HL-60/S4 treated with phorbol 12-myristate 13-acetate at 8.2 ng/mL for 4 days and 3 days (cell line): ENCODE data around the gene TMX3.

ENCODE experiments used
- in situ Hi-C: fragments of 300-500 bp; cut with MboI; formaldehyde crosslinking; loops from 2 replicates; pipeline ENCODE4 v1.15.0; 2022; ENCODE audit warnings: low sequenced_read_pairs

TMX3 gene

DNA sequence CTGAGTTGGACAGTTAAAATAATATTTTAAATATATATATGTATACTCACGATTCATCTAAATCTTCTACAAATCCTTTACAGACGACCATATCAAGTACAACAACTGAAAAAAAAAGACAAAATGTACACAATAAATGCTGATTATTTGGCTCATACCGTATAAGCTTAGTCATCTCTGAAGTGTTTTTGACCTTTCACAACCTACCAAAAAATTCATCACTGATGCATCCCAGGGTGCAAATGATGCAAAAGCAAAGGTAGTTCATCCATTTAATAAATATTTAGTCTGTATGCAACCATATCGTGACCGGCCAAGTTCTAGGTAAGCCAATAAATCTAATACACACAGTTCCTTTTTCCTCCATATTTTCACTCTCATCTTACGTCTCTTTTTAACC lies 1.1 kb downstream of the TMX3 start:
- in situ Hi-C loops, result no loop called here

DNA sequence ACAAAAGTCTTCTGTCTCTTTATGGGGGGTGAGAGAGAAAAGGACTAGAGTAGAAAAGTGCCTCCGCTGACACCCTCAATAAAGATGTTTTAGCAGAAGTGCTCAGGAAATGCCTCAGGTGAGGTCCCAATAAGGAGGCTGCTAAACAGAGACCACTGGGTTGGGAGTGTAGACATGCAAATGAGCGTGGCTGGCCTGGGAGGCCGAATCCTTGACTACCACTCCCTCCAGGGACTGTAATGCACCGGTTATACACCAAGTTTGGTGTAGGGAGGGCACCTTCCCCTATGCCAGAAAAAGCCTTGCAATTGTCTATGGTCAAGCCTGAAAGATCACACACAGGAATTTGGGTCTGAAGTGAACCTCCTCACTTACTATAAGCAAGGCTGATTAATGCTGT lies 1.8 kb downstream of the TMX3 start:
- in situ Hi-C loops, result no loop called here

DNA sequence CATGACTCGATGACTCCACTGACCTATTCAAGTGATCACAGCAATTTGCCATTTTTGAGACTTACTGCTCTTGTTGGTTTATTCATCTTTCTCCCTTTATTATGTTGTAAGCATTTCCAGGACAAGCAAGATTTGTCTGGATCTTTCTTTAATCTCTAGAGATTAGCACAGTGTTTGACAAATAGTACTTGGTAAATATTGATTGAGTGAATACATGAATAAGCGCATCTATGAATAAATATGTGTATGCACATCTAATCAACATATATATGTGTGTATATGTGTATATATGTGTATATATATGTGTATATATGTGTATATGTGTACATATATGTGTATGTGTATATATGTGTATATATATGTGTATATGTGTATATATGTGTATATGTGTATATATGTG lies 7.3 kb downstream of the TMX3 start:
- in situ Hi-C loops, result no loop called here

DNA sequence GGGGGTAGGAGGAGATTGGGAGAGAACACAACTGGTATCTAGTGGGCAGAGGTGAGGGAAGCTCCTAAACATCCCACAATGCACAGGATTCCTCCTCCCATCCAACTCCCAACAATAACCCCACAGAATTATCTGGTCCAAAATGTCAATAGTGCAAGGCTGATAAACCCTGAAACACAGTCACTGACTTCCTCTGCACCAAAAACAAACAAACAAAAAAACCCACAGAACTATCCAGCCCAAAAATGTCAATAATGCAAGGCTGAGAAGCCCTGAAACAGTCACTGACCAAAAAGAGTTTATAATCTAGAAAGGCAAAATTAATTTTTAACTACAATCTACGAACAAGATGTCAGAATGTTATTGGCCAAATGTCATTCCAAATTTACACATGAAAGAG lies 9.8 kb downstream of the TMX3 start:
- in situ Hi-C loops, result no loop called here

DNA sequence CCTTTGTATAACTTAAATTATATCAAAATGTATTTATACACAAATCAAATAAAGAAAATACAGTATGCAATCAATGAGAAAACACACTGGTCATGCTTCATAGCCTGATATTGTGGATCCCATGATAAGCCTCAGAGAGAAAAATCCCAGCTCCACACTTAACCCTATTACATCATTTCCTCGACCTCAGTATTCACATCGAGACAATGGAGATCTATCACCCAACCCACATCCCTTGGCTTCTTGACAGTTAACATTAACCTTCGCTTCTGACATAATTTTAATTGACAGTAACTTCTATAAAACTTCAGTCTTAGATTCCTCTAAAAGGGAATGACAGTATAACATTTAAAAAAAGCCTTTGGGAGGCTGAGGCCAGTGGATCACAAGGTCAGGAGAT lies 11.6 kb downstream of the TMX3 start:
- in situ Hi-C loops, result no loop called here

DNA sequence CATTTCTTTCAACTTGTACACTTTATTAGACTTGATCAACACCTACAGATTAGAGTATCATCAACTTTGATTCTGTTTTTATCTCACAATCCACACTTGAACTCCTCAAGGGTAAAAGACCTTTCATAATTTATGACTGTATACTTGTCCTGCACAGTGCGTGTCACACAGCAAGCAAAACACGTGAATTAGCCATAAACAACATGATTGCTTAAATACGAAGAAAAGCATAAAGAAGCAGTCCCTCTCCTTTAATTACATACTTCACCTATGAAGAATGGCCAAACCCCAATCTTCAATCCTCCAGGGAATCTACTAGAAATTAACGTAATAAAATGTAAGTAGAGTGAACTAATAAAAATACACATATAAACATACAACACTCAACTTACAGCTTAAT lies 13.6 kb downstream of the TMX3 start:
- in situ Hi-C loops, result no loop called here

DNA sequence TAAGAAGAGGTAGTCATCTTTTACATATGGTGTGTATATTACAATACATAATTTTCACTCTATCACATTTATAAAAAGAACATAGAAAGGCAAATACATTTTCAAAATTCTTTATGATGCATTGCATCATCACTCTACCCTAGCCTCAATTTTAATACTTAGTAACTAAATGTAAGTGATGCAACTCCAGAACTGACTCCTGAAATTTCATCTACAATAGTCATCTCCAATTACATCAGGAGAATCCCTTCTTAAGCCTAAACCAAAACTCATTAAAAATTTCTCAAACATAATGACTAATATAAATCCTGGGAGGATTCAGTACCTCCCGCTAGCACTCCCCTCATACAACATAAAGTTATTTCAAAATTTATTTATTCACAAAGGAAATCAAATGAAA lies 15.9 kb downstream of the TMX3 start:
- in situ Hi-C loops, result no loop called here

DNA sequence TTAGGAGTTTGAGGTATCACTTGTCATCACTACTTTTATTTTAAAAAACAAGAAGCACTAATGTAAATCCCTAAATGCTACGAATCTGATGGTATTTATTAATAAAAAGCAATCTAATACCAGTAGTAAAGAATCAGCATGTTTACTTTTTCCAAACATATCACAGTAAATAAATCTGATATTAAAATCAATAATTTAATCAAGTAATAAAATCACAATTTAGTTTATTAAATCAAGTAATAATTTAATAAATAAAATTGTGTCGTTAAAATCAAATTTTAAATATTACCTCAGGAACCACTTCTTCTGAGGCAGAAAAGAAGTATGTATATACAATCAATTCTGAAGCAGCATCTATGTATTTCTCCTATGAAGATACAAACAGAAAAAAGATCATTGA lies 18.0 kb downstream of the TMX3 start:
- in situ Hi-C loops, result no loop called here

DNA sequence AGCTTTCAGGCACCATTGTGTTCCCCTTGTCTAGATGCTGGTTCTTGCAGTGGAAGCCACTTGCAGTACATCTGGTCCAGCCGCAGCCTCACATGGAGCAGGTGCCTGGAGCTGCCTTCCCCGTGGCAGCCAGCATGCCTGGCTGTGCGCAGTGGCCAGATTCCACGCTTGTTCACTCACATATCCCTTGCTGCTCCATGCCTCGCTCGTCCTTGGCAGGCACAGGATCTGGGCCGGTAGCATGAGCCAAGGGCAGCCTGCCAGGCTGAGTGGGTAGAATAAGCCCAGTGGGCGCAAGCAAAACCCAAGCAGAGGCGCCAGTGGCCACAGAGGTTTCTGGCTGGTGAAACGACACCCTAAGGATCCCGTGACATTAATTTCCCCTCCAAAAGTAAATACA lies 20.6 kb downstream of the TMX3 start:
- in situ Hi-C loops, result no loop called here

DNA sequence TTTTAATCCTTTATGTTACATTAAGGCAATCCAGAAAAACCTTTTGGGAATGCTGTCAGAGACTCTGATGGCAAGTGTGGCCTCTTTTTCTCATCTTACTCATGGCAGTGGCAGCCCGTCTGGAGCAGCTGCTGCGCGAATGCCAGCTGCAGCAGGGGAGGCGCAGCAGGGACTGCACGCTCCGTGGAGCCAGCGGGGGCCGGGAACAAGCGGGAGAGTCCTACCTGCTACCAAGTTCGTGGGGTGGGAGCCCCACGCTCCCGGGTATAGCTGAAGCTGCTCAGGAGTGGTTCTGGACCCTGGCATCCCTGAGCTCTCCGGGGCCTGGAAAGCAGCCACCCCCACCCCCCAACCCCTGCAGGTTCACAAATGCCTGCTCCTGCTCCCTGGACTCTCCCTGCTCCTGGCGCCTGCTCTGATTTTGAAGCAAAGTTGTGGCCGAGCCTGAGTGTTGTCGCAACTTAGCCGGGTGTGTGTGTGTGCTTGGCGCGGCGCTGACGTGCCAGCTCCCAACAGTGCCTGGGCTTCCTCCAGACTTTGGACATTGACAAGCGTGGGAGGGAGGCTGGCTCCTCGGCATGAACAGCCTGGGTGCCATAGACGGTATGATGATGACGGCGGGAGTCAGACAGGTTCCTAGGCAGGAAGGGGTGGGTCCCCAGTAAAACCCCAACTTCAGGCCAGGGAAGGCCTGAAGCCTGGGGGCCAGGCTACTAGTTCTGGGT lies 21.7 kb downstream of the TMX3 start:
- in situ Hi-C loops, result no loop called here

DNA sequence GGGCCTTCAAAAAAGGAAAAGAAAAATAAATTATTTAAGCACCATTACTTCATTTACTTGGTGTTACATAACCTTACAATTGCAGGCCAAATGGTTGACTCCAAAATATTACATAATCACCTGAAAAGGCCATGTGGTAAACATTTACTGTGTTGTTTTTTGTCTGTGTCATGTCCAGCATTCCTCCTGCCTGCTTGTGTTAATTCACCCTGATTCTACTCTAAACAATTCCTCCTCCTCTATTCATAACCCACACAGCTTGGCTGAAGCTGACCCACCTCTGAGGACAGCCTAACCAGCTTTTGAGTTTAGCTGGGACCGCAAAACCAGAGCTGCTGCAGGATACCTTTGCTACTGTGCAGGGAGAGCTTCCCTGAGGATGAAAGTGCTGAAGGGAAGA lies 35.4 kb downstream of the TMX3 start:
- in situ Hi-C loops, result no loop called here

DNA sequence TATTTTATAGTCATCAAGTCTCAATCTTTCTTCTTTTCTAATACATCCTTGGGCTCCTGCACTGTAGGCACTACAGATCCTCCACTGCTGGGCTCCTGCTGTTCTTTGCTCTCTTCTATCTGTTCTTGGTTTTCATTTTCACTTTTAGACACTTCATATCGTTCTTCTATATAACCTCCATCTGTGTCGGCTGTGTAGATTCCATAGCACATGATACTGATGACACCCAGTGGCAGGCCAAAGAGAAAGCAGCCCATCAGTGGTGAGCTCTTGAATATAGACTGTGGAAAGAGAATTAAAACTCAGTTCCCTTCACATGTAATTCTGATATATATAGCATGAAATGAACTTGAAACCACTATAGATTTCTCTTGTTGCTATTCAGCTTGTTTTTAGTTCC lies 38.0 kb downstream of the TMX3 start:
- in situ Hi-C loops, result no loop called here

DNA sequence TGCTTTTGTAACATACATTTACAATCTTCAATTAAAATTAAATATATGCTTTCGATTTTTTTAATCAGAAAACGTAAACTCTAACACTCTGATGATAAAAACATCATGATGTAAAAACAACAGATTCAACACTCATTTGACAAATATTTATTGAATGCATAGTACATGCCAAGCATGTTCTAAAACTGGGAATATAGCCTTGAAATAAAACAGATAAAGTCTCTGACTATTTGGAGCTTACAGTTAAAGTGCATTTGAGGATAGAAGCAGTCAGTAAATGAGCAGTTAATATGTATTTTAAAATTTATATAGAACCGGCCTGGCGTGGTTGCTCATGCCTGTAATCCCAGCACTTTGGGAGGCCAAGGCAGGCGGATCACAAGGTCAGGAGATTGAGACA lies 47.8 kb downstream of the TMX3 start:
- in situ Hi-C loops, result no loop called here

DNA sequence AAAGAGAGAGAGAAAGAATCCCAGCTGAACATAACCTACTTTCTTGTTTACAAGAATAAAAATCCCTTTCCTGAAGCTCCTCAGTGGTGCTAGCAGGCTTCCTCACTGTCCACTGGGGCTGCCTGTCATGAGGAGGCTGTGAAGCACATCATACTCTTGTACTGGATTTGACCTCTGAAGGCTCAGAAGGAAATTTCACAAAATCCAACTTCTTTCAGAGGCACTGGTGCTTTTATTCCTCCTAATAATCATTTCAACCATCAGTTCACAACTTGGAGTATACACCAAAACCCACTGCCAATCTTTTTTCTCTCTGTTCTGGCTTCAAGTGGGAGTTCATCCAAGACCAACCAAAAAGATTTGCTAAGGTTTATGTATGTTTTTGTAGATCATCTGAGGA lies 48.5 kb downstream of the TMX3 start:
- in situ Hi-C loops, result no loop called here

DNA sequence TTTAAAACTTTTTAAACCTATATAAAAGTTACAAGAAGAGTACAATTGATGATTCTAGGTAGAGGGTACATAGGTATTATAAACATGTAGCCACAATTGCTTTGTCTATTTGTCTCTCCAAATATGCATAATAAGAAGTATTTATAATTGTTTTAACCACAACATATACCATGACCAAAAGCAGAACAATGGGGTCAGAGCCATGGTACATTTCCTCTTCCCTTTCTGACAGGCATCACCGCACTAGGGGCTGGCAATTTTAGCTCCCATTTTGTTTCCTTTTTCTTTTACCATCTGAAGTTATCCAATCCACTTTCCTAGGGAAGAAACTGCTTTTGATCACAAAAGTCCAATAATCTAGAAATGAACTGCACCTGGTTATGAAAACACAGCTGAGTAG lies 49.3 kb downstream of the TMX3 start:
- in situ Hi-C loops, result no loop called here

DNA sequence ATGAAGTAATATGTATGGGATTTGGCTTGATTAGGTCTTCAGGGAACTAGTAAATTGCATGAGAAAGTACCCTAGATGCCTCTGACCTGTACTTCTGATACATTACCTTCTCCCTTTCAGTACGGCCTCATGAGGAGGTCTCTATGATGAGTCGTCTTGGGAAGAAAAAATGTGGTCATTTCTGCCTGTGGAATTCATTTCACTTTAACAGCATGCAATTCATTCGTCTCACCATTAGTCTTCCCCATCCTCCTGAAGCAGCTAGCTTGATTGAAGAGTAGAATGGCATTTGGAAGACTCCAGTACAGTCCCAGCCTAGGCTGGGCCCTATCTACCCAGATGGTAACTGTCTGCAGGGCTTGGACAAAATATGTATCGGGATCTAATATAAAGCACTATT lies 52.2 kb downstream of the TMX3 start:
- in situ Hi-C loops, result no loop called here

DNA sequence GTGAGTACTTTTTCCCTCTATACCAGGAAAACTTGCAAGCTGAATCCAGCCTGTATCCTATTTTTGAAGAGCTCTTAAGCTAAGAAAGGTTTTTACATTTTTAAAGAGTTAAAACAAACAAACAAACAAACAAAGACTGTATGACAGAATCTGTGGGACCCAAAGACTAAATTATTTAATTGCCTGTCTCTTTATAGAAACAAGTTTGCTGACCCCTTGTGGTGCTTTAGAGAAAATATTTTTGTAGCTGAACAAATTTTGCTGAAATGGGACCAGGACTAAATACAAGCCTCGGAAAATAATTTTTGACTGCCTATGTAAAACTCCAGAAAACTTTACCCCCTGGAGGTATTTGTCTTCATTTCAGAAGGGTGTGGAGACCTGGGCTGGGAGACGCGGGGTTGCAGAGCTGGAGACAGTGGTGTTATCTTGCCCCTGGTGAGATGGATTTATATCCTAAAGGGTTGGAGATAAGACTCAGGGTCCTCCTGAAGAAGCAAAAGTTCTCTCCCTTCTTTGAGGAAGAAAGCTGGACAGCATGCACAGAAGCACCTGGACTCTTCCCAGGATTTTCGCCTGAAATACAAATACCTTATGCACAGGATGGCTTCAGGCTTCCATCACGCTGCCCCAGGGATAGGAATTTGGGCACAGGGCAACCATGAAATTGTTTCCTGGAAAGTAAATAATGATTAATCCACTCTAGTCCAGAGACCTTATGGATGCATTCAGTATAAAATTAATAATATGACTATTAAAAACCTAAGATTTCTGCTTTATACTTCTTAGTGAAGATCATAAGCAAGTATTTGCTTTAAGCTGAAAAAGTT lies 54.3 kb downstream of the TMX3 start:
- in situ Hi-C loops, result no loop called here

DNA sequence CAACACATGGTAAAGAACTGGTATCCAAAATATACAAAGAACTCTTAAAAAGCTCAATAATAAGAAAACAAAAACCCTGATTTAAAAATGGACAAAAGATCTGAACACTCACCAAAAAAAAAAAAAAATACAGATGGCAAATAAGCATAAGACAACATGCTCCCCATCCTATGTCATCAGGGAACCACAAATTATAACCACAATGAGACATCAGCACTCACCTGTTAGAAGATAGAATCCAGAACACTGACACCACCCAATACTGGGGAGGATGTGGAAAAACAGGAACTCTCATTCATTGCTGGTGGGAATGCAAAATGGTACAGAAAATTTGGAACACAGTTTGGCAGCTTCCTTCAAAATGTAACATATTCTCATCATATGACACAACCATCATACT lies 66.7 kb downstream of the TMX3 start:
- in situ Hi-C loops, result no loop called here

DNA sequence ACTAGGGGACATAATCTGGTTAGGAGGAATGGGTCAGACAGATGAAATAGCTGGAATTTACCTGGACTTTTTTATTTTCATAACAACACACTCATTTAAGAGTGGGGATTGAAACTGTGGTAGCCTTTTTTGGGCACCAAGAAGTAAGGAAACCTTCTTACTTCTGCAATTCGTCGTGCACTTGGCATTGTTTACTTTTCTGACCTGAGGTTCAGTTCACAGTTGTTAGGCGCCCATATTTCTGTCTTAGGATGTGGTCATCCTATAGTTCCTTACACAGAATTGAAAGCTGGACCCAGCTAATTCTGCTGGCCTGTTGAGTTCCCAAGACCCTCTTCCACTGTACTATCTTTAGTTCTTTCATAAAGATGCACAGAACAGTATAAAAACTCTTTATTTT lies 72.9 kb downstream of the TMX3 start:
- in situ Hi-C loops, result no loop called here

DNA sequence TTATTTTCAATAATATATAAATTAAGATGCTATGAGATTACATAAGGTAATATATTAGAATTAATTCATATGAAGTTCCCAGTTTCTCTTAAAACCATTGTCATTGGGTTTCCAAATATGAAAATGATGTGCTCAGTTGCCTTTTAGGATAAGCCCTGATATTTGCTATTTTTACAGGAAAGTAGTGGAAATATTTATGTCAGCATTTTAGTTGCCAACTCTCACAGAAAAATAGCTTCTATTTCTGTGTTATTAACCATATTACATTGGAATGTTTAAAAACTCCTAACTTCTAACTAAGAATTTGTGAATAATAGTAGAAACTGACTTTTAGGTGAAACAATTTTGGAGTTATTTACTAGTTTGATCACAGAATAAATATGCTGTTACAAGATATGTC lies 74.0 kb downstream of the TMX3 start:
- in situ Hi-C loops, result no loop called here

DNA sequence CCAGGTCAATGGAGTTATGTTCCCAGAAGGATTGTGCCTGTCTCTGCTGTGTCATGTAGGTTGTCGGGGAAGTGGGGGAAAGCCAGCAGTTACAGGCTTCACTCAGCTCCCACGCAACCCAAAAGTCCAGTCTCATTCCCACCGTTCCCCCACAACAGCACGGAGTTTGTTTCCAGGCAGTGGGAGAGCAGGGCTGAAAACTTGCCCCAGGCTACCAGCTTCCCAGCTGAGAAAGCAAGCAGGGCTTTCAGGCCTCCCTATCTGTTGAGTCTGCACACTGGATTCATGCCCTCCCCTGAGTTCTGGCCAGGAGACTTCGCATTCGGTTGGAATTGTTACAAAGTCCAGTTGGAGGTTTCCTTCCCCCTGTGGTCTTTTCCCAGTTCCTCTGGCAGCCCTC lies 76.3 kb downstream of the TMX3 start:
- in situ Hi-C loops, result no loop called here

DNA sequence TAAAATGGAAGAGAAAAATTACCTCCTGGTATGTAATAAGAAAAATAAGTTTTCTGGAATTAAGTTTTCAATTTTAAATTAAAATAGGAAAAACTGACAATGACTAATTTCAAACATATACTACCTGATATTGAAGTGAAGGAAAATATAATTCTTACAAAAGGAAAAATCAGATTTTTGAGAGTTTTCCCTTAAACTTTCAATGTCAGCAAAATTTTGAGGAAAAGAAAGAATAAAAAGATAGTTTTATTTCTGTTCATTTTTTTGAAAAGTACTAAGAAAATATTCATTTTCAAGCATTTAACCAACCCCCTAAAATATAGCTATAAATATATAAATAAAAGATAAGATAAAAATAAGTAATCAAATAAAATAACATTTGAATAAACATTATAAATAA lies 87.1 kb downstream of the TMX3 start:
- in situ Hi-C loops, result no loop called here
